Progenitor cell of endocrine pancreas (in vitro differentiated cells): ENCODE results near the gene CTLA4. TPM values are rescaled to one million over a fixed set of nuclear protein-coding genes. Genes with fewer than 3 reads are reported as not detected.

ENCODE experiments used
- DNase-seq: peaks from one replicate; pipeline ENCODE4 v3.0.0; 2021; ENCODE audit warnings: low spot score; ENCODE audit not compliant: unreplicated experiment
- H3K27ac Mint-ChIP-seq: 2 replicates; pipeline ENCODE4 v1.8.0; 2021; ENCODE audit warnings: mild to moderate bottlenecking, moderate library complexity, mixed read lengths
- H3K27me3 Mint-ChIP-seq: 2 replicates; pipeline ENCODE4 v1.8.0; 2021; ENCODE audit warnings: mixed read lengths
- H3K36me3 Mint-ChIP-seq: 2 replicates; pipeline ENCODE4 v1.8.0; 2022; ENCODE audit warnings: mixed read lengths; ENCODE audit not compliant: insufficient read depth
- H3K4me1 Mint-ChIP-seq: 2 replicates; pipeline ENCODE4 v1.8.0; 2021; ENCODE audit warnings: low read depth, mixed read lengths
- H3K4me3 Mint-ChIP-seq: 2 replicates; pipeline ENCODE4 v1.8.0; 2021; ENCODE audit warnings: low read depth, mild to moderate bottlenecking, moderate library complexity, mixed read lengths
- H3K9me3 Mint-ChIP-seq: 2 replicates; pipeline ENCODE4 v1.8.0; 2021; ENCODE audit warnings: low read depth, mixed read lengths
- total RNA-seq: library from RNA; stranded (reverse); gene quantifications from 2 replicates; pipeline ENCODE4 v1.2.1, GENCODE V29; 2021
- TF ChIP-seq, protein P1 (sequence below): fragments of 200-600 bp; sonication (generic); IDR thresholded peaks from one replicate; pipeline ENCODE4 v1.5.0; 2021; ENCODE audit warnings: antibody characterized with exemption, mild to moderate bottlenecking; ENCODE audit not compliant: unreplicated experiment

Gene CTLA4
- total RNA-seq, 1 donor from 2014 or later = not detected

DNA sequence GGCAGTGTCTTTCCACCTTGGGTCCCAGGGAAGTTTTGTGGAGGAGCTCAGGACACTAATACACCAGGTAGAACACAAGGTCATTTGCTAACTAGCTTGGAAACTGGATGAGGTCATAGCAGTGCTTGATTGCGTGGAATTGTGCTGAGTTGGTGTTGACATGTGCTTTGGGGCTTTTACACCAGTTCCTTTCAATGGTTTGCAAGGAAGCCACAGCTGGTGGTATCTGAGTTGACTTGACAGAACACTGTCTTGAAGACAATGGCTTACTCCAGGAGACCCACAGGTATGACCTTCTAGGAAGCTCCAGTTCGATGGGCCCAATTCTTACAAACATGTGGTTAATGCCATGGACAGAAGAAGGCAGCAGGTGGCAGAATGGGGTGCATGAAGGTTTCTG lies 5.9 kb downstream of the CTLA4 start:
- no peaks in the 10 kb centered on the region for H3K4me1 Mint-ChIP-seq
- H3K27ac Mint-ChIP-seq = no peak overlapping the region
- no peak for DNase-seq
- no peak overlapping the region for H3K4me3 Mint-ChIP-seq
- peaks cover 14% of the 10 kb centered on the region for H3K27me3 Mint-ChIP-seq
- TF ChIP-seq, protein P1, sequence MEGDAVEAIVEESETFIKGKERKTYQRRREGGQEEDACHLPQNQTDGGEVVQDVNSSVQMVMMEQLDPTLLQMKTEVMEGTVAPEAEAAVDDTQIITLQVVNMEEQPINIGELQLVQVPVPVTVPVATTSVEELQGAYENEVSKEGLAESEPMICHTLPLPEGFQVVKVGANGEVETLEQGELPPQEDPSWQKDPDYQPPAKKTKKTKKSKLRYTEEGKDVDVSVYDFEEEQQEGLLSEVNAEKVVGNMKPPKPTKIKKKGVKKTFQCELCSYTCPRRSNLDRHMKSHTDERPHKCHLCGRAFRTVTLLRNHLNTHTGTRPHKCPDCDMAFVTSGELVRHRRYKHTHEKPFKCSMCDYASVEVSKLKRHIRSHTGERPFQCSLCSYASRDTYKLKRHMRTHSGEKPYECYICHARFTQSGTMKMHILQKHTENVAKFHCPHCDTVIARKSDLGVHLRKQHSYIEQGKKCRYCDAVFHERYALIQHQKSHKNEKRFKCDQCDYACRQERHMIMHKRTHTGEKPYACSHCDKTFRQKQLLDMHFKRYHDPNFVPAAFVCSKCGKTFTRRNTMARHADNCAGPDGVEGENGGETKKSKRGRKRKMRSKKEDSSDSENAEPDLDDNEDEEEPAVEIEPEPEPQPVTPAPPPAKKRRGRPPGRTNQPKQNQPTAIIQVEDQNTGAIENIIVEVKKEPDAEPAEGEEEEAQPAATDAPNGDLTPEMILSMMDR = no peak
- H3K36me3 Mint-ChIP-seq = no peaks in the 10 kb centered on the region
- H3K9me3 Mint-ChIP-seq = no peaks in the 10 kb centered on the region

DNA sequence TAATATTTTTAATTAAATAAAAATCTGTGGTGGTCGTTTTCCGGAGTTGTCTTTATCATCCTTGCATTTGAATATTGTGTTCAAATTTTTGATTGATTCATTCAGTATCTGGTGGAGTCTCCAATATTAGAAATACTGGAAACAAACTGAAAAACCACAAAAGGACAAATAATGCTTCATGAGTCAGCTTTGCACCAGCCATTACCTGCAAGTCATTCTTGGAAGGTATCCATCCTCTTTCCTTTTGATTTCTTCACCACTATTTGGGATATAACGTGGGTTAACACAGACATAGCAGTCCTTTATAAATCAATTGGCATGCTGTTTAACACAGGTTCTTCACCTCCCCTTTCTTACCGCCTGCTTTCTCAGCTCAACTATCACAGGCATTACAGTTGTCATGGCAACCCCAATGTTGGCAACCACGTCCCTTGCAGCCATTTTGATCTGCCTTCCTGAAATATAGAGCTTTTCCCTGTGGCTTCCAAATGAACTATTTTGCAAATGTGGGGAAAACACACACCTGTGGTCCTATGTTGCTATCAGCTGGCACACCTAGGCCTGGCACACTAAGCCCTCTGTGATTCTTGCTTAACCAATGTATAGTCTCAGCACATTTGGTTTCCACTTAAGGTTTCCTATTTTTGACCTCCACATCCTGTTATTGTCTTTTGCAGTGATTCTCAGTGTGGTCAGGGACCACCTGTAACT lies 6.5 kb downstream of the CTLA4 start:
- TF ChIP-seq, protein P1 = no peak
- no peak overlapping the region for H3K27ac Mint-ChIP-seq
- DNase-seq = no peak

DNA sequence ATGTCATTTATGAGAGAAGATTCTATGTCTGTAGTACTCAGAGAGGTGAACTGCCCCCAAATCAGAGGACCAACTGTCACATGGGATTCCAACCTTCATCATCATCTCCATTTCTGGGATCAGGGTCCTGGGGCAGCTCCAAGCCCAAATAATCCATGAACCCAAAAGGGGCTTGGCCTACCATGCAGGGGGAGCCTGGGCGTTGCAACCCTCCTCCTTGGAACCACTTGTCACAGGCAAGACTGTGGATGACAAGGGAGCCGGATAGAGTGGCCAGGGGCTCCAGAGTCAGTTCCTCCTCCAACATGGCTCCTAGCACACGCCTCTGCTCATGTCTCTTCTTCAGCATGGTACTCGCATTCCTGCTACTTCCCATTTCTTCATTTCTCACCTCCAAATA lies 7.9 kb downstream of the CTLA4 start:
- no peak for DNase-seq
- H3K27me3 Mint-ChIP-seq = peaks cover 8% of the 10 kb centered on the region
- TF ChIP-seq, protein P1 = no peak
- H3K9me3 Mint-ChIP-seq = no peaks in the 10 kb centered on the region
- H3K27ac Mint-ChIP-seq = no peak overlapping the region
- H3K4me1 Mint-ChIP-seq = no peaks in the 10 kb centered on the region
- H3K36me3 Mint-ChIP-seq = no peaks in the 10 kb centered on the region
- H3K4me3 Mint-ChIP-seq = no peak overlapping the region

More for the DNA sequence above, 6.5 kb downstream of the CTLA4 start:
- H3K36me3 Mint-ChIP-seq = no peaks in the 10 kb centered on the region
- no peak overlapping the region for H3K4me3 Mint-ChIP-seq
- H3K27me3 Mint-ChIP-seq = peaks cover 14% of the 10 kb centered on the region
- no peaks in the 10 kb centered on the region for H3K9me3 Mint-ChIP-seq
- H3K4me1 Mint-ChIP-seq = no peaks in the 10 kb centered on the region

DNA sequence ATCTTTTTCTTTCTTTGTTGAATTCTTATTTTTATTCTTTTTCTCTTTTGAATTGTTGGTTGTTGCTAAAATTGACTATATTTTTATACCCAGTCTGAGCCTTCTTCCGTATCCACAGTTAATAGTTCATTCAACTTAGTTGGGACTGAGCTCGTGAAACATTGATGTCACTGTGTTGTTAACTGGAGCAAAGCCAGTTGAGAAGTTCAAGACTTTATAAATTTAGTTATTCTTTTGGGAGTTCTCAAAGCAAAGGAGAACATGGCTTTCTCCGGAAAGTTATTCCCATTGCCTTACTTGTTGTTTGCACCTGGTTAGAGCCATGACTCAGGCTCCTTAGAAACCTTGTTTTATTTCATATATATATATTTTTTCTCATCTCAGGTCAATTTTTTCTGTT lies 8.8 kb downstream of the CTLA4 start:
- peaks cover 7% of the 10 kb centered on the region for H3K27me3 Mint-ChIP-seq
- H3K4me1 Mint-ChIP-seq = no peaks in the 10 kb centered on the region
- H3K36me3 Mint-ChIP-seq = no peaks in the 10 kb centered on the region

DNA sequence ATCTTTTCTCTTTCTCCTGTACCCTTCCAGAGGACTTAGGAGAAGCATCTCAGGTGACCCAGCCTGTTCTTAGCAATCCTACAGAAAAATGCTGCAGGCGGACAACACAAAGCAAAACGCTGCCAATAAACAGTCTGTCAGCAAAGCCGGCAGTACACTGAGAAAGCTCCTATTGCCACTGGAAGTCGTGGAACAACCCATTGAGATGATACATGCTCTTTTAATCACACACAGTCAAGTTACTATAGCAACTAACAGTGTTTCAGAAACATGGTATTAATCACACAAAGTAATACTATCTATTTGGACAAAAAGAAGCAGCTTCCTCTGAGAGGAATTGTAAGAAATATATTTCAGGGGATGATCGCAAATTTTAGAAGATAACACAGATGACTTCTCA lies 10.5 kb downstream of the CTLA4 start:
- Mint-ChIP-seq H3K27me3 (peaks cover 5% of the 10 kb centered on the region), H3K9me3 (no peaks in the 10 kb centered on the region), H3K4me1 (no peaks in the 10 kb centered on the region), H3K27ac (no peak overlapping the region), H3K36me3 (no peaks in the 10 kb centered on the region), H3K4me3 (no peak overlapping the region)
- TF ChIP-seq, protein P1 = no peak
- no peak for DNase-seq

More for the DNA sequence above, 8.8 kb downstream of the CTLA4 start:
- no peaks in the 10 kb centered on the region for H3K9me3 Mint-ChIP-seq
- no peak overlapping the region for H3K4me3 Mint-ChIP-seq
- H3K27ac Mint-ChIP-seq = no peak overlapping the region
- TF ChIP-seq, protein P1 = no peak
- no peak for DNase-seq
